CD4-positive, alpha-beta T cell (primary cell): Measurements from ENCODE around the gene SKA2. TPM values are rescaled to one million over a fixed set of nuclear protein-coding genes. Genes with fewer than 3 reads are reported as not detected.

Experiments
- ATAC-seq: fragments of 200-7000 bp; cut with Tn5 transposase; one replicate; pipeline ENCODE4 v1.10.0; 2022; ENCODE audit warnings: mild to moderate bottlenecking; ENCODE audit not compliant: poor library complexity
- CTCF ChIA-PET: fragments of 350-600 bp; sonication (Branson Sonifier 250); formaldehyde crosslinking; loops from one replicate; lab custom pipeline; 2021; ENCODE audit warnings: antibody characterized with exemption, inconsistent platforms; lab: Charles Lee
- POLR2A ChIA-PET: fragments of 350-600 bp; sonication (Branson Sonifier 250); formaldehyde crosslinking; loops from one replicate; lab custom pipeline; 2021; ENCODE audit warnings: antibody characterized with exemption, inconsistent platforms; lab: Charles Lee
- DNase-seq, 14 experiments: peaks; one replicate each; pipeline ENCODE4 v3.0.0-alpha.2; 2013 to 2020; ENCODE audit warnings: mixed read lengths in 2 of 14
- H3K27ac ChIP-seq, 2 donors: one replicate each; pipeline versions ENCODE4 v1.5.1 to v1.7.0; 2013; ENCODE audit warnings: low read length in 2 of 2, low read depth in 1 of 2, mild to moderate bottlenecking in 1 of 2
- H3K27me3 ChIP-seq, 2 experiments: 1 replicate in 1 of 2; 2 replicates in 1 of 2; pipeline versions ENCODE4 v1.6.1 to v1.7.0; 2013; ENCODE audit warnings: low read length in 2 of 2, control low read depth in 1 of 2, mild to moderate bottlenecking in 1 of 2, moderate library complexity in 1 of 2; ENCODE audit not compliant: insufficient read depth in 2 of 2, control insufficient read depth in 1 of 2
- H3K36me3 ChIP-seq: one replicate; pipeline ENCODE4 v1.6.1; 2013; ENCODE audit warnings: low read length, control low read depth; ENCODE audit not compliant: insufficient read depth
- H3K4me1 ChIP-seq: one replicate; pipeline ENCODE4 v1.6.1; 2013; ENCODE audit warnings: low read length, control low read depth; ENCODE audit not compliant: insufficient read depth
- H3K4me3 ChIP-seq: one replicate; pipeline ENCODE4 v1.5.1; 2013; ENCODE audit warnings: mild to moderate bottlenecking, low read length, moderate library complexity
- H3K9me3 ChIP-seq, 2 experiments: 1 replicate in 1 of 2; 2 replicates in 1 of 2; pipeline versions ENCODE4 v1.6.1 to v1.7.0; 2013; ENCODE audit warnings: low read length in 2 of 2, mild to moderate bottlenecking in 2 of 2, control low read depth in 1 of 2, moderate library complexity in 1 of 2; ENCODE audit not compliant: control insufficient read depth in 1 of 2, insufficient read depth in 1 of 2
- H3K27ac Mint-ChIP-seq: one replicate; pipeline ENCODE4 v1.8.0; 2020; ENCODE audit warnings: mixed read lengths
- H3K27me3 Mint-ChIP-seq: one replicate; pipeline ENCODE4 v1.8.0; 2021; ENCODE audit warnings: mixed read lengths
- H3K36me3 Mint-ChIP-seq: one replicate; pipeline ENCODE4 v1.8.0; 2021; ENCODE audit warnings: low read depth, mixed read lengths
- H3K4me1 Mint-ChIP-seq: one replicate; pipeline ENCODE4 v1.8.0; 2021; ENCODE audit warnings: low read depth, mixed read lengths
- H3K4me3 Mint-ChIP-seq: one replicate; pipeline ENCODE4 v1.8.0; 2020; ENCODE audit warnings: mild to moderate bottlenecking, mixed read lengths
- H3K9me3 Mint-ChIP-seq: one replicate; pipeline ENCODE4 v1.8.0; 2020; ENCODE audit warnings: mixed read lengths
- CTCF ChIP-seq: fragments of 200-600 bp; IDR thresholded peaks from one replicate; pipeline ENCODE4 v1.8.0; 2022; ENCODE audit warnings: antibody characterized with exemption, mild to moderate bottlenecking
- intact Hi-C, 2 experiments: fragments of 100-400 bp; cut with DNase I in 1 of 2; cut with micrococcal nuclease in 1 of 2; formaldehyde crosslinking; loops; one replicate each; pipeline versions ENCODE4 v1.15.1 to v1.9.0; 2023 to 2025; cut with DNase I, micrococcal nuclease
- total RNA-seq, 174 experiments: library from RNA in 2 of 174; stranded (reverse) in 2 of 174; gene quantifications; one replicate each; pipeline ENCODE4 v1.2.3 and lab custom pipeline; 2021 to 2026

Gene SKA2
- total RNA-seq, 2 experiments from 2014 or later, result 5.2 to 7.7 TPM

GRCh38 chr17:59124665-59125064, 30.3 kb downstream of the SKA2 start:
- no peak for ATAC-seq
- H3K27me3 Mint-ChIP-seq, result no peaks in the 10 kb centered on the region
- Histone ChIP-seq H3K27me3 (no peaks in the 10 kb centered on the region), H3K36me3 (peaks cover 19% of the 10 kb centered on the region), H3K9me3 (no peaks in the 10 kb centered on the region), H3K4me1 (no peaks in the 10 kb centered on the region), H3K4me3 (no peak overlapping the region), H3K27ac (no peak overlapping the region)
- ChIA-PET POLR2A (interaction anchor here (0.7 kb wide), 2 partner anchors 22 to 653 kb away, joined by 3 to 4 read pairs; no protein-coding TSS in a partner anchor), CTCF (no interaction called here)
- DNase-seq, result no peak
- intact Hi-C loops, result no loop called here
- TF ChIP-seq CTCF, result no peak
- no peaks in the 10 kb centered on the region for H3K9me3 Mint-ChIP-seq
- H3K4me1 Mint-ChIP-seq, result no peaks in the 10 kb centered on the region
- no peak overlapping the region for H3K27ac Mint-ChIP-seq
- H3K36me3 Mint-ChIP-seq, result peaks cover 51% of the 10 kb centered on the region
- no peak overlapping the region for H3K4me3 Mint-ChIP-seq

- Histone ChIP-seq H3K4me1 (no peaks in the 10 kb centered on the region), H3K9me3 (no peaks in the 10 kb centered on the region), H3K4me3 (no peak overlapping the region), H3K36me3 (peaks cover 17% of the 10 kb centered on the region), H3K27me3 (no peaks in the 10 kb centered on the region), H3K27ac (no peak overlapping the region)
- POLR2A ChIA-PET, result no interaction called here
- no peak for ATAC-seq
- Mint-ChIP-seq H3K36me3 (peaks cover 57% of the 10 kb centered on the region), H3K4me3 (no peak overlapping the region), H3K4me1 (no peaks in the 10 kb centered on the region), H3K9me3 (no peaks in the 10 kb centered on the region), H3K27ac (no peak overlapping the region), H3K27me3 (no peaks in the 10 kb centered on the region)
- intact Hi-C loops, result no loop called here
- no peak for TF ChIP-seq CTCF
- CTCF ChIA-PET, result no interaction called here
- no peak for DNase-seq
Measured at GRCh38 chr17:59121901-59122480, 33.0 kb downstream of the SKA2 start.

DNA sequence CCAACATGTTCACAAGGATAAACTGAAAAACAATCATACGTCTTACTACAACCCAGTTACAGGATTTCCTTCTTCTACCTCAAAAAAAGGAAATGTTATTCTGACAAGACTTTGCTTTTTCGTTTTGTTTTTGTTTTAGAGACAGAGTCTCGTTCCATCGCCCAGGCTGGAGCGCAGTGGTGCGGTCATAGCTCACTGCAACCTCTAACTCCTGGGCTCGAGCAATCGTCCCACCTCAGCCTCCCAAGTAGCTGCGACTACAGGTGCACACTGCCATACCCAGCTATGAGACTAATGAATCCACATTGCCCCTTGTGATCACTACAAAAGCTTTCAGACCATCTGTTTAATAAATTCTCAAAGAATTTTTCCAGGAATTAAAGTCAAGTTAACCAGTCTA, 39.5 kb downstream of the SKA2 start:
- CTCF ChIA-PET, result no interaction called here
- POLR2A ChIA-PET, result interaction anchor here (1.0 kb wide), 1 partner anchor 23 kb away, joined by 3 read pairs; no protein-coding TSS in a partner anchor
- Mint-ChIP-seq H3K4me1 (no peaks in the 10 kb centered on the region), H3K36me3 (peaks cover 33% of the 10 kb centered on the region), H3K27ac (no peak overlapping the region), H3K27me3 (no peaks in the 10 kb centered on the region), H3K9me3 (no peaks in the 10 kb centered on the region), H3K4me3 (no peak overlapping the region)
- no peak for TF ChIP-seq CTCF
- ATAC-seq (no peak), DNase-seq (no peak)
- intact Hi-C loops, result no loop called here
- H3K36me3 ChIP-seq, result peaks cover 13% of the 10 kb centered on the region
- no peaks in the 10 kb centered on the region for H3K27me3 ChIP-seq
- H3K4me3 ChIP-seq, result no peak overlapping the region
- H3K9me3 ChIP-seq, result no peaks in the 10 kb centered on the region
- H3K4me1 ChIP-seq, result no peaks in the 10 kb centered on the region
- H3K27ac ChIP-seq, result no peak overlapping the region
